ENCODE results near the gene DNASE1L3. TPM values are rescaled to one million over a fixed set of nuclear protein-coding genes. Genes with fewer than 3 reads are reported as not detected.

The DNASE1L3 gene
- total and polyA plus RNA-seq, 7 experiments from 2014 or later, result 0.66 to 2.6 TPM; not detected in 5

GRCh38 chr3:58214484-58215316 is 3.9 kb upstream of the DNASE1L3 start:
- ATAC-seq, result peak; percentile 47
- H3K4me3 Mint-ChIP-seq, result no peak overlapping the region
- no peak overlapping the region for H3K27ac ChIP-seq (ENCODE audit: low read depth, low read length)
- H3K4me3 ChIP-seq (ENCODE audit: low read length), result no peak overlapping the region
- ChIA-PET CTCF (interaction anchor here (1.5 kb wide), 1 partner anchor 48 kb away, joined by 3 read pairs; no protein-coding TSS in a partner anchor), POLR2A (no interaction called here)
- no peaks in the 10 kb centered on the region for H3K9me3 ChIP-seq (ENCODE audit: control insufficient read depth in 2 of 3, low read length in 3 of 3)
- H3K27ac Mint-ChIP-seq, result peak overlapping the region in 1 of 9 donors; percentile 21
- no peaks in the 10 kb centered on the region for H3K27me3 ChIP-seq (ENCODE audit: control insufficient read depth in 2 of 2, insufficient read depth in 2 of 2, low read length in 2 of 2)
- H3K9me3 Mint-ChIP-seq, result no peaks in the 10 kb centered on the region
- peaks cover 0 to 3% of the 10 kb centered on the region in 2 donors for H3K4me1 ChIP-seq (ENCODE audit: control insufficient read depth in 2 of 2, insufficient read depth in 2 of 2, low read length in 2 of 2)
- H3K4me1 Mint-ChIP-seq, result peaks cover 0 to 17% (median 7%) of the 10 kb centered on the region in 7 donors
- H3K36me3 Mint-ChIP-seq, result no peaks in the 10 kb centered on the region
- peaks cover 4 to 18% (median 8%) of the 10 kb centered on the region in 5 donors for H3K27me3 Mint-ChIP-seq
- no peaks in the 10 kb centered on the region for H3K36me3 ChIP-seq (ENCODE audit: control insufficient read depth in 2 of 3, insufficient read depth in 3 of 3, low read length in 3 of 3)
- intact Hi-C loops (cut with micrococcal nuclease), result loop anchor here in 1 of 2 donors (5.0 kb wide), 1 partner anchor 37 kb away; no protein-coding TSS in a partner anchor
- DNase-seq, result no peak

- H3K4me3 Mint-ChIP-seq, result no peak overlapping the region
- Histone ChIP-seq H3K9me3 (ENCODE audit: control insufficient read depth in 2 of 3, low read length in 3 of 3) (no peaks in the 10 kb centered on the region), H3K4me3 (ENCODE audit: low read length) (no peak overlapping the region), H3K27me3 (ENCODE audit: control insufficient read depth in 2 of 2, insufficient read depth in 2 of 2, low read length in 2 of 2) (no peaks in the 10 kb centered on the region), H3K27ac (ENCODE audit: low read depth, low read length) (no peak overlapping the region), H3K36me3 (ENCODE audit: control insufficient read depth in 2 of 3, insufficient read depth in 3 of 3, low read length in 3 of 3) (no peaks in the 10 kb centered on the region), H3K4me1 (ENCODE audit: control insufficient read depth in 2 of 2, insufficient read depth in 2 of 2, low read length in 2 of 2) (no peaks in the 10 kb centered on the region)
- no peak for DNase-seq
- POLR2A ChIA-PET, result no interaction called here
- intact Hi-C loops (cut with micrococcal nuclease), result no loop called here
- no peaks in the 10 kb centered on the region for H3K9me3 Mint-ChIP-seq
- CTCF ChIA-PET, result no interaction called here
- H3K36me3 Mint-ChIP-seq, result no peaks in the 10 kb centered on the region
- H3K27me3 Mint-ChIP-seq, result peaks cover 0 to 20% (median 12%) of the 10 kb centered on the region in 5 donors
- no peak overlapping the region for H3K27ac Mint-ChIP-seq
- H3K4me1 Mint-ChIP-seq, result peaks cover 0 to 14% (median 0%) of the 10 kb centered on the region in 7 donors
- ATAC-seq, result no peak
Measured at GRCh38 chr3:58209933-58210332, 839 bp downstream of the DNASE1L3 start.

- H3K36me3 Mint-ChIP-seq, result peaks cover 0 to 4% (median 2%) of the 10 kb centered on the region in 5 donors
- Histone ChIP-seq H3K27me3 (ENCODE audit: control insufficient read depth in 2 of 2, insufficient read depth in 2 of 2, low read length in 2 of 2) (no peaks in the 10 kb centered on the region), H3K36me3 (ENCODE audit: control insufficient read depth in 2 of 3, insufficient read depth in 3 of 3, low read length in 3 of 3) (no peaks in the 10 kb centered on the region), H3K27ac (ENCODE audit: low read depth, low read length) (no peak overlapping the region), H3K4me3 (ENCODE audit: low read length) (no peak overlapping the region), H3K9me3 (ENCODE audit: control insufficient read depth in 2 of 3, low read length in 3 of 3) (no peaks in the 10 kb centered on the region), H3K4me1 (ENCODE audit: control insufficient read depth in 2 of 2, insufficient read depth in 2 of 2, low read length in 2 of 2) (no peaks in the 10 kb centered on the region)
- ChIA-PET POLR2A (no interaction called here), CTCF (interaction anchor here (1.3 kb wide), 1 partner anchor 9 kb away, joined by 7 read pairs; no protein-coding TSS in a partner anchor)
- peaks cover 4 to 22% (median 17%) of the 10 kb centered on the region in 5 donors for H3K27me3 Mint-ChIP-seq
- ATAC-seq (no peak), DNase-seq (no peak)
- peaks cover 0 to 6% (median 3%) of the 10 kb centered on the region in 11 donors for H3K9me3 Mint-ChIP-seq
- no peak overlapping the region for H3K4me3 Mint-ChIP-seq
- peaks cover 0 to 8% (median 0%) of the 10 kb centered on the region in 7 donors for H3K4me1 Mint-ChIP-seq
- intact Hi-C loops (cut with micrococcal nuclease), result loop anchor here in 1 of 2 donors (1.0 kb wide), 1 partner anchor 209 kb away; no protein-coding TSS in a partner anchor
- no peak overlapping the region for H3K27ac Mint-ChIP-seq
Measured at GRCh38 chr3:58207954-58208353, 2.8 kb downstream of the DNASE1L3 start.

- intact Hi-C loops (cut with micrococcal nuclease), result loop anchor here in 1 of 2 donors (1.0 kb wide), 1 partner anchor 207 kb away; no protein-coding TSS in a partner anchor
- Histone ChIP-seq H3K36me3 (ENCODE audit: control insufficient read depth in 2 of 3, insufficient read depth in 3 of 3, low read length in 3 of 3) (no peaks in the 10 kb centered on the region), H3K9me3 (ENCODE audit: control insufficient read depth in 2 of 3, low read length in 3 of 3) (peaks cover 0 to 2% (median 0%) of the 10 kb centered on the region in 3 experiments), H3K27ac (ENCODE audit: low read depth, low read length) (no peak overlapping the region), H3K4me3 (ENCODE audit: low read length) (no peak overlapping the region), H3K4me1 (ENCODE audit: control insufficient read depth in 2 of 2, insufficient read depth in 2 of 2, low read length in 2 of 2) (no peaks in the 10 kb centered on the region), H3K27me3 (ENCODE audit: control insufficient read depth in 2 of 2, insufficient read depth in 2 of 2, low read length in 2 of 2) (no peaks in the 10 kb centered on the region)
- Mint-ChIP-seq H3K4me1 (peaks cover 0 to 8% (median 0%) of the 10 kb centered on the region in 7 donors), H3K27ac (no peak overlapping the region), H3K36me3 (peaks cover 0 to 5% (median 2%) of the 10 kb centered on the region in 5 donors), H3K27me3 (peaks cover 6 to 21% (median 18%) of the 10 kb centered on the region in 5 donors), H3K4me3 (no peak overlapping the region), H3K9me3 (peaks cover 0 to 13% (median 6%) of the 10 kb centered on the region in 11 donors)
- DNase-seq (peak in 1 of 9 donors; percentile 32), ATAC-seq (peak; percentile 20)
- ChIA-PET POLR2A (no interaction called here), CTCF (no interaction called here)
Measured at GRCh38 chr3:58206406-58207011, 4.3 kb downstream of the DNASE1L3 start.

- Histone ChIP-seq H3K4me1 (ENCODE audit: control insufficient read depth in 2 of 2, insufficient read depth in 2 of 2, low read length in 2 of 2) (no peaks in the 10 kb centered on the region), H3K27me3 (ENCODE audit: control insufficient read depth in 2 of 2, insufficient read depth in 2 of 2, low read length in 2 of 2) (no peaks in the 10 kb centered on the region), H3K4me3 (ENCODE audit: low read length) (no peak overlapping the region), H3K36me3 (ENCODE audit: control insufficient read depth in 2 of 3, insufficient read depth in 3 of 3, low read length in 3 of 3) (no peaks in the 10 kb centered on the region), H3K27ac (ENCODE audit: low read depth, low read length) (no peak overlapping the region), H3K9me3 (ENCODE audit: control insufficient read depth in 2 of 3, low read length in 3 of 3) (peaks cover 0 to 4% (median 0%) of the 10 kb centered on the region in 3 experiments)
- no peak for DNase-seq
- intact Hi-C loops (cut with micrococcal nuclease), result no loop called here
- Mint-ChIP-seq H3K36me3 (peaks cover 0 to 5% (median 4%) of the 10 kb centered on the region in 5 donors), H3K9me3 (peaks cover 0 to 18% (median 7%) of the 10 kb centered on the region in 11 donors), H3K27me3 (peaks cover 6 to 22% (median 18%) of the 10 kb centered on the region in 5 donors), H3K4me3 (no peak overlapping the region), H3K27ac (no peak overlapping the region), H3K4me1 (peaks cover 0 to 11% (median 1%) of the 10 kb centered on the region in 7 donors)
- ChIA-PET POLR2A (no interaction called here), CTCF (interaction anchor here (1.0 kb wide), 1 partner anchor 11 kb away, joined by 3 read pairs; no protein-coding TSS in a partner anchor)
- ATAC-seq, result no peak
Measured at GRCh38 chr3:58205981-58206380, 4.8 kb downstream of the DNASE1L3 start.

GRCh38 chr3:58204720-58205119 is 6.1 kb downstream of the DNASE1L3 start:
- peaks cover 6 to 22% (median 14%) of the 10 kb centered on the region in 5 donors for H3K27me3 Mint-ChIP-seq
- H3K27ac ChIP-seq (ENCODE audit: low read depth, low read length), result no peak overlapping the region
- no peak overlapping the region for H3K27ac Mint-ChIP-seq
- intact Hi-C loops (cut with micrococcal nuclease), result no loop called here
- no peaks in the 10 kb centered on the region for H3K27me3 ChIP-seq (ENCODE audit: control insufficient read depth in 2 of 2, insufficient read depth in 2 of 2, low read length in 2 of 2)
- ATAC-seq (no peak), DNase-seq (no peak)
- H3K9me3 Mint-ChIP-seq, result peaks cover 0 to 22% (median 7%) of the 10 kb centered on the region in 11 donors
- peaks cover 0 to 14% (median 5%) of the 10 kb centered on the region in 7 donors for H3K4me1 Mint-ChIP-seq
- no peak overlapping the region for H3K4me3 ChIP-seq (ENCODE audit: low read length)
- ChIA-PET POLR2A (no interaction called here), CTCF (no interaction called here)
- no peaks in the 10 kb centered on the region for H3K4me1 ChIP-seq (ENCODE audit: control insufficient read depth in 2 of 2, insufficient read depth in 2 of 2, low read length in 2 of 2)
- H3K4me3 Mint-ChIP-seq, result no peak overlapping the region
- H3K36me3 ChIP-seq (ENCODE audit: control insufficient read depth in 2 of 3, insufficient read depth in 3 of 3, low read length in 3 of 3), result no peaks in the 10 kb centered on the region
- H3K36me3 Mint-ChIP-seq, result peaks cover 0 to 5% (median 4%) of the 10 kb centered on the region in 5 donors
- H3K9me3 ChIP-seq (ENCODE audit: control insufficient read depth in 2 of 3, low read length in 3 of 3), result peaks cover 0 to 4% (median 0%) of the 10 kb centered on the region in 3 experiments
